GM10266 (cell line): ENCODE data around the gene MUC15.

ENCODE experiments used
- DNase-seq: peaks from one replicate; pipeline ENCODE4 v3.0.0; 2012; ENCODE audit errors: extremely low spot score
- TF ChIP-seq, protein P1 (sequence below): IDR thresholded peaks from 2 replicates; pipeline ENCODE4 v1.5.1; 2012; ENCODE audit warnings: mild to moderate bottlenecking, low read depth; ENCODE audit not compliant: control insufficient read depth, insufficient read depth; ENCODE audit errors: missing control alignments

The MUC15 gene

GRCh38 chr11:26572770-26573402 is 823 bp upstream of the MUC15 start:
- TF ChIP-seq, protein P1, sequence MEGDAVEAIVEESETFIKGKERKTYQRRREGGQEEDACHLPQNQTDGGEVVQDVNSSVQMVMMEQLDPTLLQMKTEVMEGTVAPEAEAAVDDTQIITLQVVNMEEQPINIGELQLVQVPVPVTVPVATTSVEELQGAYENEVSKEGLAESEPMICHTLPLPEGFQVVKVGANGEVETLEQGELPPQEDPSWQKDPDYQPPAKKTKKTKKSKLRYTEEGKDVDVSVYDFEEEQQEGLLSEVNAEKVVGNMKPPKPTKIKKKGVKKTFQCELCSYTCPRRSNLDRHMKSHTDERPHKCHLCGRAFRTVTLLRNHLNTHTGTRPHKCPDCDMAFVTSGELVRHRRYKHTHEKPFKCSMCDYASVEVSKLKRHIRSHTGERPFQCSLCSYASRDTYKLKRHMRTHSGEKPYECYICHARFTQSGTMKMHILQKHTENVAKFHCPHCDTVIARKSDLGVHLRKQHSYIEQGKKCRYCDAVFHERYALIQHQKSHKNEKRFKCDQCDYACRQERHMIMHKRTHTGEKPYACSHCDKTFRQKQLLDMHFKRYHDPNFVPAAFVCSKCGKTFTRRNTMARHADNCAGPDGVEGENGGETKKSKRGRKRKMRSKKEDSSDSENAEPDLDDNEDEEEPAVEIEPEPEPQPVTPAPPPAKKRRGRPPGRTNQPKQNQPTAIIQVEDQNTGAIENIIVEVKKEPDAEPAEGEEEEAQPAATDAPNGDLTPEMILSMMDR: no peak
- no peak for DNase-seq

DNA sequence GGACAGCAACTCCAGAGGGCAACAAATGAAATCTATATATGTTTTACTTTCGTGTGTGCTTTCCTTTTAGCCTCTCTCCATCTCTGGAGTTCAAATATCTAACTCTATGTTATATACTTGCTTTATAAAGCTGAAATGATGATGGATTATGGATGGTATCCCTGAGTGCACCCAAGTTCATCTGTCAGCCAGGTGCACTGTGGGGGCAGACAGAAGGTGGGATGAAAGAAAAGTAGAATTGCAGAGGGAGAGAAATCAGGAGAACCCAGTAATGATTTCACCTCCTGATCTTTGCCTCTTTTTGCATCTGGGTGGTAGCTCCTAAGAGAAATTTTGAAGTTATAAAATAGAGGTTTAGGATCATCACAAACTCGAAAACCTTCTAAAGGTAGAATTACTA is 2.4 kb downstream of the MUC15 start:
- TF ChIP-seq, protein P1: no peak
- DNase-seq: no peak

GRCh38 chr11:26558190-26558589 is 13.9 kb downstream of the MUC15 start:
- DNase-seq: no peak
- TF ChIP-seq, protein P1: no peak

GRCh38 chr11:26557666-26558065 is 14.4 kb downstream of the MUC15 start:
- no peak for DNase-seq
- TF ChIP-seq, protein P1: no peak

- DNase-seq: no peak
- TF ChIP-seq, protein P1: no peak
These were observed 15.5 kb downstream of the MUC15 start for GRCh38 chr11:26556582-26556981.

DNA sequence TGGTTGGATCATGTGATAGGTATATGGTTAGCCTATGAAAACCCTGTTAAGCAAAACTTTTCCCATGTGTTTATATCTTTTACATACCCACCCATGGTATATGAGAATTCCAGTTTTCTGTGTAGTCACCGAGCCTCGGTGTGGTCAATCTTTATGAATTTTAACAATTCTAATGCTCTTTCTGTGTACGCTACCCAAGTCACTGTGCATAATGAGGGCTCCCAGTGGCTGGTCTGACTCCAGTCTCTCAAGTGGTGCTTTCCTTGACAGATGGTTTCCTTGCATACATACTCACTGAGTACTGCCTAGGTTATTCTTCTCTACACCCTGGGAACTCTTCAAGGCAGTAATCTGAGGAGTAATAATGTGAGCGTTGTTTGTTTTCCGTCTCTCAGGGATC is 17.6 kb downstream of the MUC15 start:
- TF ChIP-seq, protein P1: no peak
- DNase-seq: no peak

DNA sequence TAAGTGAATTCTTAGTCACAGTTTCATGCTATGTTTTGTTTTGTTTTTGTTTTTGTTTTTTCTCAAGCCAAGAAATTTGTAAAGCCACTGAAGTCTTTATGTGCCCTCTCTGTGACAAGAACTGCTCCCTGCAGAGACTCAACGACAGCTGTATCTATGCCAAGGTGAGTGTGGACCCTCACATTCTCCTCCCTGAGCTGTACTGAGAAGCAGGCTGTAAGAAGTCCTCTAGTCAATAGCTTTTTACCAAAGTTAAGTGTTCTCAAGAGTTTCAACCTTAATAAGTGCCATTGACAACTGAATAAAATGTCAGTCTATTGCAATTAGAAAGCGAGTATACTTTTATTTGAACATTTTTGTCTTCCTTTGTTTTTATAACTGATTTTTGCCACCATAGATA is 18.9 kb downstream of the MUC15 start:
- DNase-seq: no peak
- TF ChIP-seq, protein P1: no peak
